ENCODE results near the gene TCEA2. TPM values are rescaled to one million over a fixed set of nuclear protein-coding genes. Genes with fewer than 3 reads are reported as not detected.

Gene TCEA2
- polyA plus RNA-seq, 1 donor from 2014 or later, result 87.7 TPM

DNA sequence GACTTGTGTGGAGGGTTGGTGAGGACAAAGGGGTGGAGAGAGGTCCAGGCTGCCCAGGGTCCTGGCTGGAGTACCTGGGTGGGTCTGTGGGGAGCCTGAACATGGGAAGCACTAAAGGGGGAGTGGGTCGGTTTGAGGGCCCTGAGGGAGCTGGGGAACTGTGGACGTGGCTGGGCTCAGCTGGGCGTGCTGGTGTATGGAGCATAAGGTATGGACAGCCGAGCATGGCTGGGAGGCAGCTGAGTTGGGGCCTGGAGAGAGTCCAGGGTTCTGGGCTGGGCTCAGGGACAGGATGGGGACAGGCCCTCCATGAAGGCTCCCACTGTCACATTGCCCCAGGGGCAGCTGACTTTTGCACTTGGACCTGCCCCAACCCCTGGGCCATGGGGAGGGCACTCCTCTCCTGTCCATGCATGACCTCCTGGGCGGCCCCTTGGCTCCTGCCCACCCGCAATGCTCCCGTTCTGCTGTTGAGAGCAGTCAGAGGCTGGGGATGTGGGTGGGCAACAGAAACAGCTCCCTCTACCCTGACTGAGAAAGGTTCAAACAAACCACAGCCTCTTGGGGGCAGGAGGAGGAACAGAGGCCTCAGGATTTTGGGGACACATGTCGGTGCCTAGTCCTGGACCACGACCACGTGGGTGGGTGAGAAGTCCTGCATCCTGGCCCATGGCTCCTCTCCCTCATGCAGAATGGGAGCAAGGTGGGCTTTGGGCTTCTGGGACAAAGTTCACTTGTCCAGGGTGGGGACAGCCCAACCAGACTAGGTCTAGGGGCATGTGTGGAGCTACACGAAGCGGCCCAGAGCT is 22.6 kb upstream of the TCEA2 start:
- no peak for TF ChIP-seq EP300 (conservative IDR thresholded peaks at IDR 0.05; ENCODE audit: poor library complexity, severe bottlenecking)
- TF ChIP-seq RAD21 (conservative IDR thresholded peaks at IDR 0.05), result no peak
- TF ChIP-seq, protein P1, sequence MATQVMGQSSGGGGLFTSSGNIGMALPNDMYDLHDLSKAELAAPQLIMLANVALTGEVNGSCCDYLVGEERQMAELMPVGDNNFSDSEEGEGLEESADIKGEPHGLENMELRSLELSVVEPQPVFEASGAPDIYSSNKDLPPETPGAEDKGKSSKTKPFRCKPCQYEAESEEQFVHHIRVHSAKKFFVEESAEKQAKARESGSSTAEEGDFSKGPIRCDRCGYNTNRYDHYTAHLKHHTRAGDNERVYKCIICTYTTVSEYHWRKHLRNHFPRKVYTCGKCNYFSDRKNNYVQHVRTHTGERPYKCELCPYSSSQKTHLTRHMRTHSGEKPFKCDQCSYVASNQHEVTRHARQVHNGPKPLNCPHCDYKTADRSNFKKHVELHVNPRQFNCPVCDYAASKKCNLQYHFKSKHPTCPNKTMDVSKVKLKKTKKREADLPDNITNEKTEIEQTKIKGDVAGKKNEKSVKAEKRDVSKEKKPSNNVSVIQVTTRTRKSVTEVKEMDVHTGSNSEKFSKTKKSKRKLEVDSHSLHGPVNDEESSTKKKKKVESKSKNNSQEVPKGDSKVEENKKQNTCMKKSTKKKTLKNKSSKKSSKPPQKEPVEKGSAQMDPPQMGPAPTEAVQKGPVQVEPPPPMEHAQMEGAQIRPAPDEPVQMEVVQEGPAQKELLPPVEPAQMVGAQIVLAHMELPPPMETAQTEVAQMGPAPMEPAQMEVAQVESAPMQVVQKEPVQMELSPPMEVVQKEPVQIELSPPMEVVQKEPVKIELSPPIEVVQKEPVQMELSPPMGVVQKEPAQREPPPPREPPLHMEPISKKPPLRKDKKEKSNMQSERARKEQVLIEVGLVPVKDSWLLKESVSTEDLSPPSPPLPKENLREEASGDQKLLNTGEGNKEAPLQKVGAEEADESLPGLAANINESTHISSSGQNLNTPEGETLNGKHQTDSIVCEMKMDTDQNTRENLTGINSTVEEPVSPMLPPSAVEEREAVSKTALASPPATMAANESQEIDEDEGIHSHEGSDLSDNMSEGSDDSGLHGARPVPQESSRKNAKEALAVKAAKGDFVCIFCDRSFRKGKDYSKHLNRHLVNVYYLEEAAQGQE (IDR thresholded peaks at IDR 0.05; ENCODE audit: borderline replicate concordance), result no peak
- TF ChIP-seq SMC3 (conservative IDR thresholded peaks at IDR 0.05; ENCODE audit: poor library complexity), result no peak
- no peak for TF ChIP-seq MXI1 (conservative IDR thresholded peaks at IDR 0.05; ENCODE audit: poor library complexity, severe bottlenecking)
- no peak for TF ChIP-seq TAF1 (IDR thresholded peaks at IDR 0.05; ENCODE audit: low read depth)
- TF ChIP-seq, protein P2, sequence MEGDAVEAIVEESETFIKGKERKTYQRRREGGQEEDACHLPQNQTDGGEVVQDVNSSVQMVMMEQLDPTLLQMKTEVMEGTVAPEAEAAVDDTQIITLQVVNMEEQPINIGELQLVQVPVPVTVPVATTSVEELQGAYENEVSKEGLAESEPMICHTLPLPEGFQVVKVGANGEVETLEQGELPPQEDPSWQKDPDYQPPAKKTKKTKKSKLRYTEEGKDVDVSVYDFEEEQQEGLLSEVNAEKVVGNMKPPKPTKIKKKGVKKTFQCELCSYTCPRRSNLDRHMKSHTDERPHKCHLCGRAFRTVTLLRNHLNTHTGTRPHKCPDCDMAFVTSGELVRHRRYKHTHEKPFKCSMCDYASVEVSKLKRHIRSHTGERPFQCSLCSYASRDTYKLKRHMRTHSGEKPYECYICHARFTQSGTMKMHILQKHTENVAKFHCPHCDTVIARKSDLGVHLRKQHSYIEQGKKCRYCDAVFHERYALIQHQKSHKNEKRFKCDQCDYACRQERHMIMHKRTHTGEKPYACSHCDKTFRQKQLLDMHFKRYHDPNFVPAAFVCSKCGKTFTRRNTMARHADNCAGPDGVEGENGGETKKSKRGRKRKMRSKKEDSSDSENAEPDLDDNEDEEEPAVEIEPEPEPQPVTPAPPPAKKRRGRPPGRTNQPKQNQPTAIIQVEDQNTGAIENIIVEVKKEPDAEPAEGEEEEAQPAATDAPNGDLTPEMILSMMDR (IDR thresholded peaks at IDR 0.05; ENCODE audit: poor library complexity, severe bottlenecking), result no peak
- TF ChIP-seq POLR2AphosphoS5 (IDR thresholded peaks at IDR 0.05), result no peak
- TF ChIP-seq EZH2 (IDR thresholded peaks at IDR 0.05; ENCODE audit: borderline replicate concordance, insufficient read depth, low read length, poor library complexity, severe bottlenecking), result no peak
- Histone ChIP-seq H2AFZ (ENCODE audit: low read depth, low read length) (no peak overlapping the region), H4K20me1 (ENCODE audit: insufficient read depth) (no peaks in the 10 kb centered on the region), H3K4me3 (ENCODE audit: low read length) (no peak overlapping the region), H3K79me2 (replicated peaks; ENCODE audit: insufficient read depth, low read length) (no peaks in the 10 kb centered on the region), H3K9me2 (ENCODE audit: insufficient read depth, low read length) (no peaks in the 10 kb centered on the region), H3K27me3 (ENCODE audit: insufficient read depth, low read depth, low read length) (peaks cover 83% of the 10 kb centered on the region), H3K9ac (ENCODE audit: low read length) (no peak overlapping the region), H3K4me2 (ENCODE audit: low read length) (no peak overlapping the region), H3K36me3 (ENCODE audit: insufficient read depth, low read length) (no peaks in the 10 kb centered on the region), H3K27ac (ENCODE audit: low read length) (no peak overlapping the region), H3K9me3 (ENCODE audit: low read length) (no peaks in the 10 kb centered on the region), H3F3A (ENCODE audit: insufficient read depth, low read length, poor library complexity, severe bottlenecking) (no peaks in the 10 kb centered on the region)

DNA sequence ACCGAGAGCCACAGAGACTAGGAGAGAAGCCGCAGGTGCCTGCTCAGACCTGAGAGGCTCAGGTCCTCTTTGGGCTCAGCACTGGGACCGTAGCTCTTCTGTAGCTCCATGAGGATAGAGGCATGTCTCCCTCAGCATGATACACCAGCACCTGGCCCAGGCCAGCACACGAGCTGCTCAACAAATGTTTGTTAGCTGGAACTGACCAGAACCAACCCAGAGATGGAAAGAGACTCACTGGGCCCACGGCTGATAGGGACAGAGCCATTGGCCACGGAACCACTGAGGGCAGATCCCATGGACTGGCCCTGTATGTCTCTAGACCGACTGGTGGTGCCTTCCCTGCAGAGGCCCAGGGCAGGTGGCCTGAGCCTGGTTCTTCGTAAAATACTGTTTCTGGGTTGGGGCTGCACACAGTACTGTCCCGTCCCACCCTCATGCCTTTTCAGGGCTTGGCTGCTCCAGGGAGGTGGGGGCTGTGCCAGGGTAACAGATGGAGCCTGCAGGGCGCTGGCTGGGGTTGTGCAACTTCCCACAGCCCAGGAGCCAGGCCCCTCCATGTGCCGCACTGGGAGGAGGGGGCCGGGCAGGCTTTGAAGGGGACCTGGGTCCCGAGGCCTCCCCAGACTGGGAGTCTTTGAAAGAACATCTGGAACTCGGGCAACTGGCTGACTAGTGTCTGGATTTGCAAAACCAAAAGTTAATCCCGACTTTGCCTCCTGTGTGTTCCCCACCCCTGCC is 21.8 kb upstream of the TCEA2 start:
- Histone ChIP-seq H3K9me3 (ENCODE audit: low read length) (no peaks in the 10 kb centered on the region), H3K4me2 (ENCODE audit: low read length) (no peak overlapping the region), H3K27ac (ENCODE audit: low read length) (no peak overlapping the region), H4K20me1 (ENCODE audit: insufficient read depth) (no peaks in the 10 kb centered on the region), H2AFZ (ENCODE audit: low read depth, low read length) (no peak overlapping the region), H3K79me2 (replicated peaks; ENCODE audit: insufficient read depth, low read length) (no peaks in the 10 kb centered on the region), H3K4me3 (ENCODE audit: low read length) (no peak overlapping the region), H3K9ac (ENCODE audit: low read length) (no peak overlapping the region), H3K27me3 (ENCODE audit: insufficient read depth, low read depth, low read length) (peaks cover 91% of the 10 kb centered on the region), H3K36me3 (ENCODE audit: insufficient read depth, low read length) (no peaks in the 10 kb centered on the region), H3K9me2 (ENCODE audit: insufficient read depth, low read length) (no peaks in the 10 kb centered on the region), H3F3A (ENCODE audit: insufficient read depth, low read length, poor library complexity, severe bottlenecking) (no peaks in the 10 kb centered on the region)
- TF ChIP-seq POLR2AphosphoS5 (IDR thresholded peaks at IDR 0.05), result no peak
- TF ChIP-seq EZH2 (IDR thresholded peaks at IDR 0.05; ENCODE audit: borderline replicate concordance, insufficient read depth, low read length, poor library complexity, severe bottlenecking), result no peak
- TF ChIP-seq MXI1 (conservative IDR thresholded peaks at IDR 0.05; ENCODE audit: poor library complexity, severe bottlenecking), result no peak
